ENCODE data around the gene ZNF28.
"Not testable (repeated sequence)": the region's sequence is repeated elsewhere in the genome, so short reads cannot be mapped to it uniquely, and the experiment has no call there.

Gene ZNF28

DNA sequence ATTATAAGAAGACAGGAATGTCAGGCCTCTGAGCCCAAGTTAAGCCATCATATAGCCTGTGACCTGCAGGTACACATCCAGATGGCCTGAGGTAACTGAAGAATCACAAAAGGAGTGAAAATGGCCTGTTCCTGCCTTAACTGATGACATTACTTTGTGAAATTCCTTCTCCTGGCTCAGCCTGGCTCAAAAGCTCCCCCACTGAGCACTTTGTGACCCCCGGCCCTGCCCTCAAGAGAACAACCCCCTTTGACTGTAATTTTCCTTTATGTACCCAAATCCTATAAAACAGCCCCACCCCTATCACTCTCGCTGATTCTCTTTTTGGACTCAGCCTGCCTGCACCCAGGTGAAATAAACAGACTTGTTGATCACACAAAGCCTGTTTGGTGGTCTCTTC is 65.0 kb downstream of the ZNF28 start:
- not testable (repeated sequence) for DNase-seq

DNA sequence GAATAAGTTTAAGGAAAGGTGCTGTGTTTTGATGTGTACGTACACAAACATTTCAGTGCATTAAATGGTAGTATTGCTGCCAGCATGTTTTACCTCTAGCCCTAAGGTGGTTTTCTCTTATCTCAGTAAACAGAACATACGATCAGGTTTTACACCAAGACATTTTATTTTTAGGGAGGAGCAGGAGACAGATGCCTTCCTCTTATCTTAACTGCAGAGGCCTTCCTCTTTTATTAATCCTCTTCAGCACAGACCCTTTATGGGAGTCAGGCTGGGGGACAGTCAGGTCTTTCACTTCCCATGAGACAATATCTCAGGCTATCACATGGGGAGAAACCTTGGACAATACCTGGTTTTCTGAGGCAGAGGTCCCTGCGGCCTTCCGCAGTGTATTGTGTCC is 71.7 kb downstream of the ZNF28 start:
- DNase-seq, result no peak

DNA sequence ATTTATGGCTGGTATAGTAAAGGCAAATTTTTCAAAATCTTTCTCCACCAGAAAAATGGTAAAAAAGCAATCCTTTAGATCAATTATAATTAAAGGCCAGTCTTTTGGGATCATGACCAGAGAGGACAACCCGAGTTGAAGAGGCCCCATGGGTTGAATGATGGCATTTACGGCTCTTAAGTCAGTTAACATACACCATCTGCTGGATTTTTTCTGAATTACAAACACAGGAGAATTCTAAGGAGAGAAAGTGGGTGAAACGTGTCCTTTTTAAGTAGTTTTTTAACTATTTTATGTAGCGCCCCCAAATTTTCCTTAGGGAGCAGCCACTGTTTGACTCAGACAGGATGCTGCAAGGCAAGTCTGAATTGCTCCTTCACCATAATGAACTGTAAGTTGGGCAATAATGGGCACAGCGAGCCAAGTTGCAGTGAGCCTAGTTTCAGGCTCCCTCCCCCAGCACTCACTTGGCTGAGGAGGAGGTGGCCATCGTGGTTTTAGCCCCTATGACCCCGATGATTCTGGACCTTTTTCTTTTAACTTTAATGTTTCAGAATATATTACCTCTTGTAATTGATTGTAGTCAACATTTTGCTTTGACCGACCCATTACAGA is 73.0 kb downstream of the ZNF28 start:
- no peak for DNase-seq

Data from activated CD4-positive, alpha-beta T cell treated with anti-CD3 and anti-CD28 coated beads, Interleukin-2, amount 50 U/mL, for 48 hours (primary cell).